GM21717 (cell line): Measurements from ENCODE around the gene ERMP1.
A peak's percentile ranks its signal among the peaks of the same experiment; 100 is the strongest.
"Not testable (repeated sequence)": the region's sequence is repeated elsewhere in the genome, so short reads cannot be mapped to it uniquely, and the experiment has no call there.

Source experiments
- ATAC-seq: cut with Tn5 transposase; IDR thresholded peaks from one replicate; pipeline ENCODE4 v1.9.1; 2021; ENCODE audit warnings: mild to moderate bottlenecking, moderate library complexity; ENCODE audit not compliant: unreplicated experiment

The ERMP1 gene

GRCh38 chr9:5786370-5787127 lies 46.4 kb downstream of the ERMP1 start:
- no peak for ATAC-seq

DNA sequence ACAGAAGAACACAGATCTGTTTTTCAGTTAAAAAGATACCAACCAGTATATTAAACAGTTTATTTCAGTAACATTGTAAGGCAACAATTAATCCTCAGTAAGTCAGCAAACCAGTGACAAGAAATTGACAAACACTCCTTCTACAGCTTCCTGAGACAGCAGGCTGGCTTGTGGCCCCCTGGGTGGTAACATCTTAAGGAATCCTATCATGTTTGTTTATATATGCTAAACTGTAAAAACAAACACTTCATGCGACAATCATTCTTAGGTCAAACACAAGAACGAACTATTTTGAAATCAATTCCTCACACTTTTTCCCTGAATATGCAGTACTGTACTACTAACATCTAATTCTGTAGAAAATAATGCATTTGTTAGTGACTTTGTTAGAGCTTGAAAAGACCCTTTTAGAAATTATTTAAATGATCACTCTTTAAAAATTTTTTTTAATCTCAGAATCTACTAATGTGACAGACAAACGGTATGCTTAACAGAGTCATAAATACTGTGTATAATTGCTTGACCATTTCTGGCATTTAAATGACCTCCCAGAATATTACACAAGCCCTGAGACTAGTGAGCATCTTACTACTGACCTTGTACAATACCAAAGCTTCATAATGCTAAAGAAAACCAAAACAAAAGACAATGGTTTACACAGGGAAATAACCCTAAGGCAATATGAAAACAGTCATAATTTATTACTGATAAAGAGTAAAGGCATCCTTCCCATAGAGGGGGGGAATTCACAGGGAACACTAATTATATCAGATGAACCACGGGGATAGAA lies 48.2 kb downstream of the ERMP1 start:
- no peak for ATAC-seq

DNA sequence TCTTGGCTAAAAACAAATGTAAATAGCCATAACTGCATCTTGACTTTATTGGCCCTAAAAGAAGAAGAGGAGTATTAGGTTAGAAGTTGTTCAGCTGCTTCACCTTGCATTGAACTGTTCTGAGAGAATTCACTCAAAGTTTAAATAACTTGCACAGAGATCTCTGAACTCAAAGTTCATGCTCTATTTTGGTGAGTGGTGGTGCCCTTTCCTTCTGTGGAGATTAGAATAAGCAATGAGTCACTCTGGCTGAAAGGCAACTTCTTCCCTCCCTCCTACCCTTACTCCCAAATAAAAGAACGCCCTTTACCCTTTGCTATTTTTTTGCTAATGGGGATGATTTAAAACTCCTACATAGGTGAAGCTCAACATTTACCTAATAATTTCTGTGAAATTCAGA lies 48.9 kb downstream of the ERMP1 start:
- no peak for ATAC-seq

GRCh38 chr9:5783420-5783819 lies 49.5 kb downstream of the ERMP1 start:
- ATAC-seq = not testable (repeated sequence)

- not testable (repeated sequence) for ATAC-seq
Measured at GRCh38 chr9:5779705-5780218, 53.2 kb downstream of the ERMP1 start.

- no peak for ATAC-seq
Measured at GRCh38 chr9:5778805-5779204, 54.1 kb downstream of the ERMP1 start.

DNA sequence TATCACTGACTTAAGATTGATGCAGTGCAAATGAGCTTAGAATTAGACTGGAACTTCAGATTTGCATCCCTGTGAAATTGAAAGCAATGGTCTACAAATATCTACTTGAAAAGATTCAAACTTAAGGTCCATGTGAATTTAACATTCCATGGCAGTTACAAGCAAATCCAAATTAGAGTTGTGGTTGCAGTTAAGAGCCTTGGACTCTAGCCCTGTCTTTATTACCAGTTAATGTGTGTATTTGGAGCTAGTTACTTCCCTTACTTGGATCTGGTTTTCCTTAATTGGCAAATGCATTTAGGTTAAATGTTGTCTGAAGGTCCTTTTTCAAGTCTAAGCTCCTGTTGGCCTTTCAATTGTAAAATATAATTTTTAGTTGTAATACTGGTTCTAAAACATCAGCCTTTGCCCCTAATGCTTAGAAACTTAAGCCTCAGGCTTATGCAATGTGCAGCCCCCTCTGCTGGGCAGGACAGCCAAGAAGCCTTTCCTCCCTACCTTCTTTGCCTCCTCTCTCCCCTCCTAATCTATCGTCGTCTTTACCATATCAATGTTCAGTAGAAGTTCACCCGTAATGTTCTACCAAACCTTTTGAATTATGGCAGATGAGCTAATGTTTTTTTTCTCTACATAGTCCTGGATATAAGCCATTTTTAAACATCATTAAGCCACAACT lies 59.5 kb downstream of the ERMP1 start:
- no peak for ATAC-seq

DNA sequence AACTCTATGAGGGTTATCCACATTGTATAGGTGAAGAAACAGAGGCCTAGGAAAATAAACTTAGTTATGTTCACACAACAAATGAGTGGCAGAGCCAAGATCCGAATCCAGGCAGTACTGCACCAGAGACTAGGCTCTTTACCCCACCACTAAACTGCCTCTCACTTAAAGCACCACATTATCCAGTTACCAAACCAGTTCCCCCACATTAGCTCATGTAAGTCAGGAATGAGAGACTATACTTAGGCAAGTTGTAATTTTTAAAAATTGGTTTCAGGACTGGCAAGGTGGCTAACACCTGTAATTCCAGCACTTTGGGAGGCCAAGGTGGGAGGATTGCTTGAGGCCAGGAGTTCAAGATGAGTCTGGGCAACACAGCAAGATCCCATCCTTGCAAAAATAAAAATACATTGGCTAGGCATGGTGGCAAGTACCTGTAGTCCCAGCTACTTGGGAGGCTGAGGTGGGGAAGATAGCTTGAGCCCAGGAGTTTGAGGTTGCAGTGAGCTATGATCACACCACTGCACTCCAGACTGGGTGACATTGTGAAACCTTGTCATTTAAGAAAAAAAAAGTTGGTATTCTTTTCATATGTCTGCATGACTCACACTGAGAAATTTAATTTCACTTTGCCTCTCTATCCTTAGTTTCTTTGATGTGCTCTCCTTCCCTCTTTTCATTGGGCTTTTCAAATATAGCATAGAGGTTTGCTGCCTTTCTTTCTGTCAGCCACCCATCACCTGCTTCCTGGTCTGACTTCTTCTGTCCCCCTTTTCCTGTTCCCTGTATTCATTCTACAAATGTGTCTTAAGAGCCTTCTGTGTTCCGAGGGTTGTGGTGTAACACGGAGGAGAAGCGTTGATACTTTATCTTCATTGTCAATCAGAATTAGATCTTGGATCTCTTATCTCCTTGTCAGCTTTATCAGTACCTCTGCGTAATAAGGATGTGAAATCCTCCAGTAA lies 64.7 kb downstream of the ERMP1 start:
- peak; percentile 75 for ATAC-seq

GRCh38 chr9:5764130-5764868 lies 68.6 kb downstream of the ERMP1 start:
- peak; percentile 75 for ATAC-seq

GRCh38 chr9:5762421-5762820 lies 70.5 kb downstream of the ERMP1 start:
- ATAC-seq = no peak

DNA sequence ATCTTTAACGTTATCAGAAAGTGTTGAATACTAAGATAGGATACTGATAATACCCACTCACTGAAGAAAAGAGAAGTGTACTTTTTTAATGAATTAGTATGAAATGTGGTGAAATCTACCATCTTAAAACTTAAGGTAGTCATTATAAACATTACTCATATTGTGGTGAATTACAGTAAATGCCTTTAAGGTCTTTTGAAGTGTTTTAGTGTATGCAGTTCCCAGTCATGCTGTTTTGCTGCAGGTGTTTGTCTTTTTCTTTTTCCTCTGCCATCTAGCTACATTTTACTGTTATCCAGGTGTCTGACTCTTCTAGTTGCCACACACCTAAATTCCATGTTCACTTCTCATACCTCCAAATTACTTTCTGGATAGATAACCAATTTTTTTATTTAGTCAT lies 72.6 kb downstream of the ERMP1 start:
- ATAC-seq = no peak

- ATAC-seq = no peak
Measured at GRCh38 chr9:5756633-5757032, 76.3 kb downstream of the ERMP1 start.

- ATAC-seq = no peak
Measured at GRCh38 chr9:5750569-5750968, 82.3 kb downstream of the ERMP1 start.

DNA sequence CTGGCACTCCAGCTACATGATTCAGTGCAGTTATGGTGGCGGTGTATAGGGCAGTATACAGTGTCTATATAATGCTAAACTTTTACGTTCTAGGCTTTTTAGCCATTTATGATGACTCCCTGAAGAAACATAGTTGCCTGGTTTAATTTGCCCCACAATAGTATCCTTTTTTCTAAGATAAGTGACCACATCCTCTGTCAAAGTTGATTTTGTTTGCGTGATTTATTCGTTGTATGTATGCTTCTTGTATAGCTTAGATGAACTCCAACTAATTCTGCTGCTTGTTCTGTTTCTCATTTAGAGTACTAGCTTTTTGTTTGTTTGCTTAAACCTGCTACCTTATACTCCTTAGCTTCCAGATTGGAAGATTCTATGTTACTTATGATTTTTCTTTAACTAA lies 83.6 kb downstream of the ERMP1 start:
- no peak for ATAC-seq

DNA sequence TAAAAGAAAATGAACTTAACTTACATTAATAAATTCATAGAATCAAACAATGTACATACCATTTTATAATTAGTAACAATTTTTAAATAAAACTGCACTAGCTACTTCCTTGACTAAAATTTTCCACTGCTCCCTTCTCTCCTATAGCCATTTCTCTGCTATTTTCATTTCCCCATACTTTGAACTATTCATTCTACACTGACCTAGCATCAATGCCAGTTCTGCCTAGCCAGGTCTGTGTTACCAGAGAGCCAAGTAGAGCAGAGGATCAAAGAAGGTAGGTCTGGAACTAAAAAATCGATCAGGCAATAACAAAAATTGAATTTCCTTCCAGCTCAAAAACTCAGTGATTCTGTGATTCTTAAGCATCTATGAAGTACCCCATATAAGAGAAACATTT lies 84.5 kb downstream of the ERMP1 start:
- ATAC-seq = no peak

DNA sequence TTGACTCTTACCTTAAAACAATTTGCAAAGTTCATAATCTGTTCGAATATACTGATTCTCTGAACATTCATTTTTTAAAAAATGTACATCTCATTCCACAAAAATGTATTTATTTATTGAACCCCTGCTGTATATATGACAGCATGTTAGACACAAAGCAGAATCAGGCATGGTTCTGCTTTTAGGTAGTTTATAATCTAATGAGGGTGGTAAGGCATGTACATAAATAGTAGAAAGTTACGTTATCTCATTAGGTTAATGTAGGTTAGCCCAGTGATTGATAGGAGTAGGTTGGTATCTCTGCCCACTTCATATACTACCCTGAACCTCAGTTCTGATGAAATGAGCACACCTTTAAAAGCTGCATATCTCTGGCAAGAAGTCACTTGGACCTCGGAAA lies 89.8 kb downstream of the ERMP1 start:
- no peak for ATAC-seq

DNA sequence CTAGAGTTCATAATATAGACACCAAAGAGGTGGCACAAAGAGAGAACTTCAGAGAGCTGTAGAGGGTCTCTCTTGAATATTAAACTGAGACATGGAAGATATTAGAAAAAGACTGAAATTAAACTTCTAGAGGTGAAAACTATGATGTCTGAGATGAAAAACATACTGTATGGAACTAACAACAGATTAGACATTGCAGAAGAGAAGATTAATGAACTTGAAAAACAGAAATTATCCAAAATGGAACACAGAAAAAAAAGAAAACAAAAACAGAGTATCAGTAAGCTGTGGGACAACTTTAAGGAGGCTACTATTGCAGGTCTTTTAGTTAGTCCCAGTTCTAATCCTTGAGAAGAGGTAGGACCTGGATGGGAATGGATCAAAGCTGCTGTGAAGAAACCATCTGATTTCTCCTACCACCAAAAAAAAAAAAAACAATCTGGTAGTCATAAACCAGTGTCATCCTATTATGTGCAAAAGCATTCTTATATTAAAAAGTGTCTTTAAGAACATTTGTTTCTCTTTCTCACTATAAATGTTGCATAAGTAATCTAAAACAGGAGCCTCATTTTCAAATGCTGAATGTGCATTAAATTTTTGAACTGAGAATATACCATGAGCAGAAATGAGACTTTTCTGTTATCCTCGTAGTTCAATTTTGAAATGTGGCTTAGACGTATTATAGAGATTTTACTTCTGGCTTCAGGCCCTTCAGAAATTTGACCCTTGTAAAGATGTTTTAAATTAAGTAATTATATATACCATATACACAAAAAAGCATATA lies 96.2 kb downstream of the ERMP1 start:
- no peak for ATAC-seq

- no peak for ATAC-seq
Measured at GRCh38 chr9:5735072-5735471, 97.8 kb downstream of the ERMP1 start.
